SK-N-SH (cell line): Measurements from ENCODE around the gene GALNT13. TPM values are rescaled to one million over a fixed set of nuclear protein-coding genes. Genes with fewer than 3 reads are reported as not detected.

Experiments used
- CTCF ChIA-PET: fragments of 300-600, 350-600 bp; formaldehyde crosslinking; extraction: SDS; loops from one replicate; lab custom pipeline; 2021; lab: Yijun Ruan, JAX
- POLR2A ChIA-PET: fragments of 350-600 bp; sonication (Branson Sonifier 250); formaldehyde crosslinking; extraction: SDS; loops from one replicate; lab custom pipeline; 2020; ENCODE audit warnings: antibody characterized with exemption, inconsistent platforms; lab: Yijun Ruan, JAX
- DNase-seq: peaks from one replicate; pipeline ENCODE4 v3.0.0; 2012
- H2AFZ ChIP-seq: fragments of 200-600 bp; sonication (generic); 2 replicates; pipeline ENCODE4 v1.8.1; 2016; ENCODE audit warnings: antibody characterized with exemption, mild to moderate bottlenecking, low read depth
- H3F3A ChIP-seq: fragments of 200-600 bp; sonication (generic); replicated peaks from 2 replicates; pipeline ENCODE3; 2016; ENCODE audit warnings: antibody characterized with exemption, mild to moderate bottlenecking; ENCODE audit not compliant: insufficient read depth
- H3K27ac ChIP-seq, 2 experiments: fragments of 200-500 bp in 1 of 2; fragments of 200-600 bp in 1 of 2; sonication (Bioruptor generic) in 1 of 2; sonication (generic), shearing (Covaris generic) in 1 of 2; 2 replicates each; pipeline versions ENCODE4 v1.5.1 to v1.6.1; 2014 to 2016; ENCODE audit warnings: low read depth in 2 of 2, inconsistent platforms in 1 of 2, low read length in 1 of 2, mild to moderate bottlenecking in 1 of 2, mixed read lengths in 1 of 2
- H3K27me3 ChIP-seq: fragments of 200-600 bp; sonication (generic), shearing (Covaris generic); 2 replicates; pipeline ENCODE4 v1.6.1; 2016; ENCODE audit warnings: mixed run types; ENCODE audit not compliant: insufficient read depth
- H3K36me3 ChIP-seq, 2 experiments: fragments of 200-500 bp in 1 of 2; fragments of 200-600 bp in 1 of 2; sonication (Bioruptor generic) in 1 of 2; sonication (generic) in 1 of 2; replicated peaks in 1 of 2; 2 replicates each; pipeline versions ENCODE3 to v1.5.1; 2014 to 2016; ENCODE audit warnings: low read length in 1 of 2, mild to moderate bottlenecking in 1 of 2; ENCODE audit not compliant: insufficient read depth in 2 of 2, control insufficient read depth in 1 of 2
- H3K4me1 ChIP-seq, 2 experiments: fragments of 200-500 bp in 1 of 2; fragments of 200-600 bp in 1 of 2; sonication (Bioruptor generic) in 1 of 2; sonication (generic), shearing (Covaris generic) in 1 of 2; 2 replicates each; pipeline versions ENCODE4 v1.5.1 to v1.6.1; 2014 to 2016; ENCODE audit warnings: low read depth in 1 of 2, low read length in 1 of 2, mixed run types in 1 of 2; ENCODE audit not compliant: insufficient read depth in 2 of 2, control insufficient read depth in 1 of 2
- H3K4me2 ChIP-seq: fragments of 200-600 bp; sonication (generic), shearing (Covaris generic); 2 replicates; pipeline ENCODE4 v1.6.1; 2017; ENCODE audit warnings: mixed run types
- H3K4me3 ChIP-seq, 2 experiments: fragments of 200-500 bp in 1 of 2; fragments of 200-600 bp in 1 of 2; sonication (Bioruptor generic) in 1 of 2; sonication (generic), shearing (Covaris generic) in 1 of 2; 2 replicates each; pipeline versions ENCODE4 v1.5.1 to v1.8.1; 2014 to 2016; ENCODE audit warnings: low read depth in 2 of 2, inconsistent platforms in 1 of 2, low read length in 1 of 2, mild to moderate bottlenecking in 1 of 2, mixed read lengths in 1 of 2, moderate library complexity in 1 of 2
- H3K79me2 ChIP-seq: fragments of 200-600 bp; sonication (generic); 2 replicates; pipeline ENCODE4 v1.8.1; 2017; ENCODE audit warnings: mild to moderate bottlenecking; ENCODE audit not compliant: insufficient read depth
- H3K9ac ChIP-seq: fragments of 200-600 bp; sonication (generic); 2 replicates; pipeline ENCODE4 v1.6.1; 2017; ENCODE audit warnings: mixed run types
- H3K9me2 ChIP-seq: fragments of 200-600 bp; sonication (generic); 2 replicates; pipeline ENCODE4 v1.6.1; 2017; ENCODE audit warnings: mixed run types
- H3K9me3 ChIP-seq: fragments of 200-600 bp; sonication (generic); 2 replicates; pipeline ENCODE4 v1.6.1; 2017; ENCODE audit warnings: mixed run types, mild to moderate bottlenecking, moderate library complexity
- H4K20me1 ChIP-seq: fragments of 200-600 bp; sonication (generic); 2 replicates; pipeline ENCODE4 v1.6.1; 2017; ENCODE audit warnings: mild to moderate bottlenecking, mixed run types; ENCODE audit not compliant: insufficient read depth
- EP300 ChIP-seq, 2 experiments: IDR thresholded peaks; 2 replicates each; pipeline versions ENCODE4 v1.4.0 to v1.6.1; 2012; ENCODE audit warnings: borderline replicate concordance in 1 of 2, low read depth in 1 of 2, low read length in 1 of 2
- EZH2phosphoT487 ChIP-seq: fragments of 200-600 bp; sonication (generic); IDR thresholded peaks from 2 replicates; pipeline ENCODE4 v1.6.1; 2017; ENCODE audit warnings: low read depth, mixed run types, mild to moderate bottlenecking, antibody characterized with exemption, moderate library complexity, borderline replicate concordance
- GATA2 ChIP-seq: sonication (generic); formaldehyde crosslinking; IDR thresholded peaks from 2 replicates; pipeline ENCODE4 v1.5.0; 2020; ENCODE audit warnings: mild to moderate bottlenecking, missing genetic modification reagents
- POLR2AphosphoS5 ChIP-seq: IDR thresholded peaks from 2 replicates; pipeline ENCODE4 v1.6.1; 2012; ENCODE audit warnings: low read depth, low read length
- RAD21 ChIP-seq: IDR thresholded peaks from 2 replicates; pipeline ENCODE4 v1.6.1; 2012; ENCODE audit warnings: mild to moderate bottlenecking, low read length
- RXRA ChIP-seq: IDR thresholded peaks from 2 replicates; pipeline ENCODE4 v1.4.0; 2012; ENCODE audit warnings: low read depth, mild to moderate bottlenecking, borderline replicate concordance
- SIN3A ChIP-seq: IDR thresholded peaks from 2 replicates; pipeline ENCODE4 v1.6.1; 2012; ENCODE audit warnings: low read depth, mild to moderate bottlenecking, low read length, moderate library complexity, borderline replicate concordance
- YY1 ChIP-seq: IDR thresholded peaks from 2 replicates; pipeline ENCODE4 v1.4.0; 2012; ENCODE audit warnings: low read depth, mild to moderate bottlenecking
- whole genome bisulfite sequencing: methylation state at CpG from one replicate; pipeline ENCODE4 v1.1.6; 2017; ENCODE audit warnings: low lambda C conversion rate; 5-methylcytosine and 5-hydroxymethylcytosine counted together
- polyA plus RNA-seq, 3 experiments: library from polyadenylated mRNA; depleted of rRNA; stranded (reverse); fragments of >200 nt; gene quantifications; 2 replicates each; pipeline ENCODE4 v1.2.3, GENCODE V29; 2012
- TF ChIP-seq, protein P1 (sequence below): IDR thresholded peaks from 2 replicates; pipeline ENCODE4 v1.4.0; 2012; ENCODE audit warnings: low read depth
- TF ChIP-seq, protein P2 (sequence below): IDR thresholded peaks from 2 replicates; pipeline ENCODE4; 2012
- TF ChIP-seq, protein P3 (sequence below): IDR thresholded peaks from 2 replicates; pipeline ENCODE4 v1.4.0; 2012; ENCODE audit warnings: low read depth, borderline replicate concordance
- TF ChIP-seq, protein P4 (sequence below): IDR thresholded peaks from 2 replicates; pipeline ENCODE4 v1.4.0; 2012; ENCODE audit warnings: low read depth, borderline replicate concordance

The GALNT13 gene
- polyA plus RNA-seq, 1 of the 3 experiments (the other 2 are of a cell fraction): 0.33 TPM

DNA sequence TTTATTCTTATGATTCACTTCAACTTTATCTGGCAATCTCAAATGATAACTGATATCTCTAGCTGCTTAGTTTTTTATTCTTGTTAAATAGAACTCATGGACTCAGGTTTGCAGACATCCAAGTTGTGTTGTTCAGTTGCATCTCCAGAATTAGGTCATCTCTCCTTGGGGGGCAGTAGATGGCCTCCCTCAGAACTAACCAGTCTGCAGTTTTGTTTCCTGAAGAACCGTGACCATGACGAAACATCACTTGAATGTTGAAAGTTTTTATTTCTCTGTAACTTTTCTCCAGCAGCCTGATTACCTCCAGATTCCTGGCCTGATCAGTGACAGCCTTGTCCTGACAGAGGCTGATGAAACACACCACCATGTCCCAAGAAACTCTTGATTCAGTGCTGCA is 321.5 kb downstream of the GALNT13 start:
- Histone ChIP-seq H3K4me2 (no peak overlapping the region), H3K4me1 (no peaks in the 10 kb centered on the region; a peak in 1 of 4 replicates), H3K27me3 (no peaks in the 10 kb centered on the region), H3K9me3 (no peaks in the 10 kb centered on the region), H3K36me3 (no peaks in the 10 kb centered on the region), H3K27ac (no peak overlapping the region), H3K79me2 (no peaks in the 10 kb centered on the region), H3F3A (no peaks in the 10 kb centered on the region), H3K4me3 (no peak overlapping the region), H3K9ac (no peak overlapping the region), H4K20me1 (no peaks in the 10 kb centered on the region), H3K9me2 (no peaks in the 10 kb centered on the region), H2AFZ (no peak overlapping the region)
- TF ChIP-seq YY1 (no peak), GATA2 (CRISPR knock-in tag) (no peak), EP300 (IDR thresholded peaks at IDR 0.05; ENCODE audit: borderline replicate concordance in 1 of 2, low read depth in 1 of 2, low read length in 1 of 2) (no peak), SIN3A (no peak), POLR2AphosphoS5 (no peak), RAD21 (no peak), EZH2phosphoT487 (no peak), RXRA (no peak)
- TF ChIP-seq, protein P1, sequence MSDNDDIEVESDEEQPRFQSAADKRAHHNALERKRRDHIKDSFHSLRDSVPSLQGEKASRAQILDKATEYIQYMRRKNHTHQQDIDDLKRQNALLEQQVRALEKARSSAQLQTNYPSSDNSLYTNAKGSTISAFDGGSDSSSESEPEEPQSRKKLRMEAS: no peak
- TF ChIP-seq, protein P2, sequence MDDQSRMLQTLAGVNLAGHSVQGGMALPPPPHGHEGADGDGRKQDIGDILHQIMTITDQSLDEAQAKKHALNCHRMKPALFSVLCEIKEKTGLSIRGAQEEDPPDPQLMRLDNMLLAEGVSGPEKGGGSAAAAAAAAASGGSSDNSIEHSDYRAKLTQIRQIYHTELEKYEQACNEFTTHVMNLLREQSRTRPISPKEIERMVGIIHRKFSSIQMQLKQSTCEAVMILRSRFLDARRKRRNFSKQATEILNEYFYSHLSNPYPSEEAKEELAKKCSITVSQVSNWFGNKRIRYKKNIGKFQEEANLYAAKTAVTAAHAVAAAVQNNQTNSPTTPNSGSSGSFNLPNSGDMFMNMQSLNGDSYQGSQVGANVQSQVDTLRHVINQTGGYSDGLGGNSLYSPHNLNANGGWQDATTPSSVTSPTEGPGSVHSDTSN: no peak
- TF ChIP-seq, protein P3, sequence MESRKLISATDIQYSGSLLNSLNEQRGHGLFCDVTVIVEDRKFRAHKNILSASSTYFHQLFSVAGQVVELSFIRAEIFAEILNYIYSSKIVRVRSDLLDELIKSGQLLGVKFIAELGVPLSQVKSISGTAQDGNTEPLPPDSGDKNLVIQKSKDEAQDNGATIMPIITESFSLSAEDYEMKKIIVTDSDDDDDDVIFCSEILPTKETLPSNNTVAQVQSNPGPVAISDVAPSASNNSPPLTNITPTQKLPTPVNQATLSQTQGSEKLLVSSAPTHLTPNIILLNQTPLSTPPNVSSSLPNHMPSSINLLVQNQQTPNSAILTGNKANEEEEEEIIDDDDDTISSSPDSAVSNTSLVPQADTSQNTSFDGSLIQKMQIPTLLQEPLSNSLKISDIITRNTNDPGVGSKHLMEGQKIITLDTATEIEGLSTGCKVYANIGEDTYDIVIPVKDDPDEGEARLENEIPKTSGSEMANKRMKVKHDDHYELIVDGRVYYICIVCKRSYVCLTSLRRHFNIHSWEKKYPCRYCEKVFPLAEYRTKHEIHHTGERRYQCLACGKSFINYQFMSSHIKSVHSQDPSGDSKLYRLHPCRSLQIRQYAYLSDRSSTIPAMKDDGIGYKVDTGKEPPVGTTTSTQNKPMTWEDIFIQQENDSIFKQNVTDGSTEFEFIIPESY: no peak
- TF ChIP-seq, protein P4, sequence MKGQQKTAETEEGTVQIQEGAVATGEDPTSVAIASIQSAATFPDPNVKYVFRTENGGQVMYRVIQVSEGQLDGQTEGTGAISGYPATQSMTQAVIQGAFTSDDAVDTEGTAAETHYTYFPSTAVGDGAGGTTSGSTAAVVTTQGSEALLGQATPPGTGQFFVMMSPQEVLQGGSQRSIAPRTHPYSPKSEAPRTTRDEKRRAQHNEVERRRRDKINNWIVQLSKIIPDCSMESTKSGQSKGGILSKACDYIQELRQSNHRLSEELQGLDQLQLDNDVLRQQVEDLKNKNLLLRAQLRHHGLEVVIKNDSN: no peak
- ChIA-PET POLR2A (no interaction called here), CTCF (interaction anchor here (2.0 kb wide), 1 partner anchor 9 kb away, joined by 4 read pairs; no protein-coding TSS in a partner anchor)
- no peak for DNase-seq
- 63% methylated on average over 2 of the region's 2 CpGs for WGBS
